GM10248 (cell line): ENCODE data around the gene KXD1.

Source experiments
- CTCF ChIA-PET: fragments of 300-600 bp; sonication (Branson Sonifier 250); formaldehyde crosslinking; extraction: SDS; loops from one replicate; lab custom pipeline; 2021; ENCODE audit warnings: antibody characterized with exemption; lab: Yijun Ruan, JAX
- POLR2A ChIA-PET: fragments of 350-650 bp; sonication (Branson Sonifier 250); formaldehyde crosslinking; extraction: SDS; loops from one replicate; lab custom pipeline; 2020; ENCODE audit warnings: antibody characterized with exemption; lab: Yijun Ruan, JAX
- DNase-seq: peaks from one replicate; pipeline ENCODE4 v3.0.0; 2012; ENCODE audit errors: extremely low spot score
- CTCF ChIP-seq: IDR thresholded peaks from 2 replicates; pipeline ENCODE4 v1.5.1; 2012; ENCODE audit warnings: mild to moderate bottlenecking, low read depth; ENCODE audit errors: extremely low read depth, missing control alignments, control extremely low read depth

Gene KXD1

GRCh38 chr19:18606281-18607225, 48.9 kb downstream of the KXD1 start, which contains the start of gene CRLF1:
Gene CRLF1, minus strand, starts transcription at chr19:18606799. Its CDS starts 143 bp downstream, at chr19:18606656.
- no peak for DNase-seq
- ChIA-PET POLR2A (no interaction called here), CTCF (no interaction called here)
- TF ChIP-seq CTCF: no peak

- CTCF ChIA-PET: no interaction called here
- DNase-seq: no peak
- TF ChIP-seq CTCF: no peak
- POLR2A ChIA-PET: no interaction called here
These were observed 49.8 kb downstream of the KXD1 start for GRCh38 chr19:18607226-18608101.

- CTCF ChIA-PET: no interaction called here
- DNase-seq: no peak
- POLR2A ChIA-PET: no interaction called here
- no peak for TF ChIP-seq CTCF
These were observed 50.6 kb downstream of the KXD1 start for GRCh38 chr19:18608102-18608804.

GRCh38 chr19:18608805-18609716, 51.4 kb downstream of the KXD1 start:
- POLR2A ChIA-PET: no interaction called here
- CTCF ChIA-PET: interaction anchor here (1.3 kb wide), 1 partner anchor 15 kb away, joined by 6 read pairs; no protein-coding TSS in a partner anchor
- no peak for TF ChIP-seq CTCF
- DNase-seq: no peak

GRCh38 chr19:18609717-18610051, 52.0 kb downstream of the KXD1 start:
- no peak for TF ChIP-seq CTCF
- CTCF ChIA-PET: interaction anchor here (1.3 kb wide), 1 partner anchor 16 kb away, joined by 6 read pairs; no protein-coding TSS in a partner anchor
- no peak for DNase-seq
- POLR2A ChIA-PET: no interaction called here
